Daoy (cell line): ENCODE measurements around the gene ZC3H14. TPM values are rescaled to one million over a fixed set of nuclear protein-coding genes. Genes with fewer than 3 reads are reported as not detected.

ENCODE experiments used
- DNase-seq: peaks from one replicate; pipeline ENCODE4 v3.0.0-alpha.2; 2015; ENCODE audit warnings: low read depth
- total RNA-seq: library from RNA; depleted of rRNA; stranded (reverse); fragments of >200 nt; shearing (Covaris generic); gene quantifications from 2 replicates; pipeline ENCODE4 v1.2.3, GENCODE V29; 2014

ZC3H14 gene
- total RNA-seq, 1 experiment from 2014 or later: 105 TPM

GRCh38 chr14:88607829-88608228 lies 45.0 kb downstream of the ZC3H14 start:
- no peak for DNase-seq

GRCh38 chr14:88611878-88612277 lies 49.0 kb downstream of the ZC3H14 start:
- DNase-seq: no peak

- DNase-seq: peak; percentile 32
Measured at GRCh38 chr14:88612981-88613380, 50.1 kb downstream of the ZC3H14 start.

GRCh38 chr14:88613552-88614010 lies 50.7 kb downstream of the ZC3H14 start:
- DNase-seq: peak; percentile 81

GRCh38 chr14:88614218-88614907 lies 51.5 kb downstream of the ZC3H14 start:
- DNase-seq: peak; percentile 32

- DNase-seq: no peak
Measured at GRCh38 chr14:88616697-88617096, 53.9 kb downstream of the ZC3H14 start.

GRCh38 chr14:88617479-88617878 lies 54.6 kb downstream of the ZC3H14 start:
- no peak for DNase-seq

GRCh38 chr14:88618476-88618875 lies 55.6 kb downstream of the ZC3H14 start:
- no peak for DNase-seq

- DNase-seq: no peak
Measured at GRCh38 chr14:88621100-88621499, 58.3 kb downstream of the ZC3H14 start.

GRCh38 chr14:88625671-88626070 lies 62.8 kb downstream of the ZC3H14 start:
- no peak for DNase-seq

GRCh38 chr14:88628033-88628432 lies 65.2 kb downstream of the ZC3H14 start:
- no peak for DNase-seq

- no peak for DNase-seq
Measured at GRCh38 chr14:88628462-88628861, 65.6 kb downstream of the ZC3H14 start.

GRCh38 chr14:88630565-88630964 lies 67.7 kb downstream of the ZC3H14 start:
- DNase-seq: peak; percentile 90

- peak; percentile 45 for DNase-seq
Measured at GRCh38 chr14:88631091-88631490, 68.3 kb downstream of the ZC3H14 start.

- no peak for DNase-seq
Measured at GRCh38 chr14:88632512-88632911, 69.7 kb downstream of the ZC3H14 start.

GRCh38 chr14:88639221-88639620 lies 76.4 kb downstream of the ZC3H14 start:
- no peak for DNase-seq

- DNase-seq: no peak
Measured at GRCh38 chr14:88660056-88660455, 97.2 kb downstream of the ZC3H14 start.

GRCh38 chr14:88667555-88668273 lies 104.9 kb downstream of the ZC3H14 start:
- DNase-seq: peak; percentile 74

GRCh38 chr14:88668448-88669116 lies 105.7 kb downstream of the ZC3H14 start:
- no peak for DNase-seq

- DNase-seq: no peak
Measured at GRCh38 chr14:88669346-88669745, 106.5 kb downstream of the ZC3H14 start.
